Measurements from ENCODE around the gene MYOM1.
A peak's percentile ranks its signal among the peaks of the same experiment; 100 is the strongest.

MYOM1 gene

GRCh38 chr18:3254725-3255124, 35.0 kb upstream of the MYOM1 start:
- peak overlapping the region; percentile 46 for H3K27ac ChIP-seq
- TF ChIP-seq, protein P1, sequence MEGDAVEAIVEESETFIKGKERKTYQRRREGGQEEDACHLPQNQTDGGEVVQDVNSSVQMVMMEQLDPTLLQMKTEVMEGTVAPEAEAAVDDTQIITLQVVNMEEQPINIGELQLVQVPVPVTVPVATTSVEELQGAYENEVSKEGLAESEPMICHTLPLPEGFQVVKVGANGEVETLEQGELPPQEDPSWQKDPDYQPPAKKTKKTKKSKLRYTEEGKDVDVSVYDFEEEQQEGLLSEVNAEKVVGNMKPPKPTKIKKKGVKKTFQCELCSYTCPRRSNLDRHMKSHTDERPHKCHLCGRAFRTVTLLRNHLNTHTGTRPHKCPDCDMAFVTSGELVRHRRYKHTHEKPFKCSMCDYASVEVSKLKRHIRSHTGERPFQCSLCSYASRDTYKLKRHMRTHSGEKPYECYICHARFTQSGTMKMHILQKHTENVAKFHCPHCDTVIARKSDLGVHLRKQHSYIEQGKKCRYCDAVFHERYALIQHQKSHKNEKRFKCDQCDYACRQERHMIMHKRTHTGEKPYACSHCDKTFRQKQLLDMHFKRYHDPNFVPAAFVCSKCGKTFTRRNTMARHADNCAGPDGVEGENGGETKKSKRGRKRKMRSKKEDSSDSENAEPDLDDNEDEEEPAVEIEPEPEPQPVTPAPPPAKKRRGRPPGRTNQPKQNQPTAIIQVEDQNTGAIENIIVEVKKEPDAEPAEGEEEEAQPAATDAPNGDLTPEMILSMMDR (conservative IDR thresholded peaks at IDR 0.05): no peak

DNA sequence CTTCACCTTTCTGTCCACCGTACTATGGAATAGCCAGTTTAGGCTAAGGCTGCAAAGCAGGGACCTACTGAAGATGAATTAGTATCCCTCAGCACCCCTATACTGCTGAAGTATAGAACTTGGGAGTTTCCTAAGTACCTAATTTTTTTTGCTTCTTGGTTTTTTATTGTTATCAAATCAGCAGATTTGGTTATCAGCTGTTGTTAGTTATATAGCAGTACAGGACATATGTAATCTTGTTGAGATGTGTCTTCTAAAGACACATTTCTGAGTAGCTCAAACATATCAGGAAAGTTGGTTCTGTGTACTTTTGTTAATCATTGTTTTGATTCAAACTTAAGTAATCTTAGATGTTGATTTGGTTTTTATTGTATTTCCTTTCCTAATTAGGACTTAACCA, 33.1 kb upstream of the MYOM1 start:
- H3K27ac ChIP-seq: no peak overlapping the region
- TF ChIP-seq, protein P1 (conservative IDR thresholded peaks at IDR 0.05): no peak

GRCh38 chr18:3251963-3252277, 32.2 kb upstream of the MYOM1 start:
- TF ChIP-seq, protein P1 (conservative IDR thresholded peaks at IDR 0.05): no peak
- no peak overlapping the region for H3K27ac ChIP-seq

DNA sequence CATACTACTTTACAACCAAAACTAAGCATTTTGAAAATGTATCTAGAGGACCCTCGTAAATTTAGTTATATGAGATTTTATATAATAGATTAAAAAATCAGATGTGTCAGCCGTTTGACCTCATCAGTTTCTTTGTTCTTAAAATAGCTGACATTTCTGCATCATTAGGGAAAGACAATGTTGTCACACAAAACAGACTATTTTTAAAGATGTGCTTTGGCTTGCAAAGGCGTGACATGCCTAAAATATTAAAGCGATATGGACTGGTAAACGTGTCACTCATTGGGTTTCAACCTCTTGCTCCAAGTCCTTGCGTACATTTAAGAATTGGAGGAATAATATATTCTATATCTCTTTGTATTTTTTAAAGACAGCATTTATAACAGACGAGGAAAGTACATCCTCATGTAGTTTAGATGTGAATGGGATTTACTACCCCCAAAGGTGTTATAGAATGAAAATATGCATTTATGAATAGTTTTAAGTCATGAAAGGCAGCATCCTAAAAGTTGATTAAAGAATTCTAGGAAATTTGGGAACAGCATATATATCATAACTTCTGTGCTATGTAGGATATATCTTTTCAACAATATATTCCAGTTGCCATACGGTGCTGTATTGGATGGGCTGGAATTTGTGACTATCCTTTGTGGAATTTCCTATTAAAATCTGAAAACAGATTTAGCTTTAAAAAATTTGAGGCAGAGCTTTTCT, 31.6 kb upstream of the MYOM1 start:
- TF ChIP-seq, protein P1 (conservative IDR thresholded peaks at IDR 0.05): no peak
- no peak overlapping the region for H3K27ac ChIP-seq

GRCh38 chr18:3250237-3251107, 30.7 kb upstream of the MYOM1 start:
- TF ChIP-seq, protein P1 (conservative IDR thresholded peaks at IDR 0.05): no peak
- H3K27ac ChIP-seq: no peak overlapping the region

GRCh38 chr18:3248658-3249359, 29.0 kb upstream of the MYOM1 start:
- TF ChIP-seq, protein P1 (conservative IDR thresholded peaks at IDR 0.05): no peak
- H3K27ac ChIP-seq: peak overlapping the region; percentile 96

- TF ChIP-seq, protein P1 (conservative IDR thresholded peaks at IDR 0.05): no peak
- H3K27ac ChIP-seq: peak overlapping the region; percentile 96
These were observed 28.4 kb upstream of the MYOM1 start for GRCh38 chr18:3248062-3248657.
